HepG2 (cell line): ENCODE measurements around the gene FIBCD1. TPM values are rescaled to one million over a fixed set of nuclear protein-coding genes. Genes with fewer than 3 reads are reported as not detected.

Source experiments
- ATAC-seq: fragments of 200-7000 bp; cut with Tn5 transposase; 3 replicates; pipeline ENCODE4 v1.9.1; 2020; ENCODE audit warnings: mild to moderate bottlenecking, moderate library complexity
- BruUV-seq: library from RNA; stranded (reverse); fragments of 400-500 nt; replicated peaks from 2 replicates; lab custom pipeline; 2021; lab: Mats Ljungman, UMichigan
- CTCF ChIA-PET: fragments of 300-600 bp; formaldehyde crosslinking; extraction: SDS; loops from one replicate; lab custom pipeline; 2021; ENCODE audit warnings: low total read pairs, inconsistent platforms, low intra/inter-chr PET ratio; lab: Yijun Ruan, JAX
- POLR2A ChIA-PET: fragments of 350-600 bp; sonication (Branson Sonifier 250); formaldehyde crosslinking; loops from one replicate; lab custom pipeline; 2020; ENCODE audit warnings: antibody characterized with exemption, inconsistent platforms; lab: Yijun Ruan, JAX
- DNase-seq: peaks from one replicate; pipeline ENCODE4 v3.0.0-alpha.2; 2015; ENCODE audit warnings: low spot score
- FAIRE-seq: peaks from 3 replicates; lab custom pipeline; 2011; peaks lifted over from hg19 to GRCh38; lab: Jason Lieb, UNC
- H2AFZ ChIP-seq: one replicate; pipeline ENCODE4 v1.6.1; 2011; ENCODE audit warnings: low read length, inconsistent platforms
- H3K27ac ChIP-seq: fragments of 300-600 bp; 3 replicates; pipeline ENCODE4 v1.8.0; 2011; ENCODE audit warnings: mixed run types, mild to moderate bottlenecking, mixed read lengths, low read length, inconsistent platforms; ENCODE audit not compliant: insufficient read depth; ENCODE audit errors: extremely low read length
- H3K27me3 ChIP-seq, 2 experiments: fragments of 200-600 bp in 1 of 2; 2 replicates in 1 of 2; 3 replicates in 1 of 2; pipeline versions ENCODE4 v1.6.0 to v1.8.0; 2011; ENCODE audit warnings: low read length in 2 of 2, mild to moderate bottlenecking in 2 of 2, moderate library complexity in 2 of 2, inconsistent platforms in 1 of 2; ENCODE audit not compliant: insufficient read depth in 2 of 2, control insufficient read depth in 1 of 2
- H3K36me3 ChIP-seq, 2 experiments: fragments of 200-600 bp in 1 of 2; replicated peaks in 1 of 2; 2 replicates in 1 of 2; 3 replicates in 1 of 2; pipeline versions ENCODE4 v1.5.1 to v1.8.0; 2011; ENCODE audit warnings: low read length in 2 of 2, inconsistent platforms in 1 of 2; ENCODE audit not compliant: insufficient read depth in 2 of 2, control insufficient read depth in 1 of 2
- H3K4me1 ChIP-seq: 2 replicates; pipeline ENCODE4 v1.5.1; 2012; ENCODE audit warnings: low read length, inconsistent platforms; ENCODE audit not compliant: insufficient read depth
- H3K4me2 ChIP-seq: 2 replicates; pipeline ENCODE4 v1.6.0; 2011; ENCODE audit warnings: low read depth, low read length, inconsistent platforms
- H3K4me3 ChIP-seq, 3 experiments: fragments of 200-600 bp in 1 of 3; sonication (generic), shearing (Covaris generic) in 1 of 3; replicated peaks in 1 of 3; 2 replicates each; pipeline ENCODE4 v1.5.1; 2011 to 2016; ENCODE audit warnings: low read length in 3 of 3, inconsistent platforms in 2 of 3, low read depth in 2 of 3, mild to moderate bottlenecking in 2 of 3, control low read depth in 1 of 3, mixed read lengths in 1 of 3; ENCODE audit not compliant: insufficient read depth in 1 of 3
- H3K79me2 ChIP-seq: one replicate; pipeline ENCODE4 v1.6.1; 2011; ENCODE audit warnings: low read length, inconsistent platforms; ENCODE audit not compliant: insufficient read depth
- H3K9ac ChIP-seq: 2 replicates; pipeline ENCODE4 v1.6.0; 2011; ENCODE audit warnings: mild to moderate bottlenecking, low read depth, low read length, inconsistent platforms; ENCODE audit not compliant: insufficient read depth
- H3K9me3 ChIP-seq: 2 replicates; pipeline ENCODE4 v1.5.1; 2012; ENCODE audit warnings: mild to moderate bottlenecking, low read length
- H4K20me1 ChIP-seq: 2 replicates; pipeline ENCODE4 v1.6.0; 2011; ENCODE audit warnings: inconsistent platforms, mild to moderate bottlenecking, low read length, moderate library complexity; ENCODE audit not compliant: insufficient read depth
- CHCHD3 ChIP-seq: sonication (generic); formaldehyde crosslinking; IDR thresholded peaks from 2 replicates; pipeline ENCODE4 v1.8.0; 2022; ENCODE audit warnings: mild to moderate bottlenecking, missing genetic modification reagents, moderate library complexity
- MBNL3 ChIP-seq: fragments of 250-450 bp; sonication (Bioruptor Pico); conservative IDR thresholded peaks from 2 replicates; pipeline ENCODE4 v1.8.0; 2022; ENCODE audit warnings: mild to moderate bottlenecking, inconsistent platforms
- MTF2 ChIP-seq: sonication (generic); formaldehyde crosslinking; IDR thresholded peaks from 2 replicates; pipeline ENCODE4 v1.5.0; 2020; ENCODE audit warnings: missing genetic modification reagents, borderline replicate concordance
- NCOR1 ChIP-seq: fragments of 200-600 bp; sonication (generic); IDR thresholded peaks from 2 replicates; pipeline ENCODE4 v1.7.0; 2017; ENCODE audit warnings: antibody characterized with exemption, low read length, borderline replicate concordance
- PHF21A ChIP-seq: sonication (generic); formaldehyde crosslinking; IDR thresholded peaks from 2 replicates; pipeline ENCODE4 v1.5.0; 2020; ENCODE audit warnings: mild to moderate bottlenecking, missing genetic modification reagents
- RCOR2 ChIP-seq: IDR thresholded peaks from 2 replicates; pipeline ENCODE4 v1.6.1; 2016; ENCODE audit warnings: missing biosample characterization, missing genetic modification reagents
- THAP11 ChIP-seq: IDR thresholded peaks from 2 replicates; pipeline ENCODE4 v1.6.1; 2016; ENCODE audit warnings: missing biosample characterization, missing genetic modification reagents
- ZNF235 ChIP-seq: sonication (generic); formaldehyde crosslinking; IDR thresholded peaks from 2 replicates; pipeline ENCODE4 v1.8.1; 2023; ENCODE audit warnings: mild to moderate bottlenecking, missing genetic modification reagents, borderline replicate concordance
- ZNF264 ChIP-seq: sonication (generic); formaldehyde crosslinking; IDR thresholded peaks from 2 replicates; pipeline ENCODE4 v1.4.0; 2020; ENCODE audit warnings: missing genetic modification reagents
- ZNF432 ChIP-seq: sonication (generic); formaldehyde crosslinking; IDR thresholded peaks from 2 replicates; pipeline ENCODE4 v1.5.0; 2020; ENCODE audit warnings: missing genetic modification reagents, mild to moderate bottlenecking, borderline replicate concordance
- ZNF619 ChIP-seq: sonication (generic); formaldehyde crosslinking; IDR thresholded peaks from 2 replicates; pipeline ENCODE4 v1.4.0; 2020; ENCODE audit warnings: mild to moderate bottlenecking, missing genetic modification reagents
- WGBS: methylation state at CpG from one replicate; pipeline ENCODE4 v1.1.6; 2017; ENCODE audit warnings: low lambda C conversion rate; 5-methylcytosine and 5-hydroxymethylcytosine counted together
- in situ Hi-C: cut with HindIII; loops from 2 replicates; pipeline ENCODE4 v1.10.0; 2017; ENCODE audit warnings: low pct_unique_long_range_greater_than_20kb; ENCODE audit not compliant: extremely low pct_ligation_motif_present
- intact Hi-C: fragments of 100-400 bp; cut with micrococcal nuclease; formaldehyde crosslinking; loops from one replicate; pipeline ENCODE4 v1.10.0; 2022; ENCODE audit not compliant: unreplicated experiment
- polyA plus RNA-seq, 8 experiments: library from polyadenylated mRNA; depleted of rRNA in 3 of 8; stranded (reverse) in 7 of 8; unstranded in 1 of 8; fragments of >200 nt; fragmentation: Illumina TruSeq in 4 of 8; extraction: Trizol in 4 of 8; gene quantifications; 2 replicates each; pipeline versions ENCODE4 v1.2.1 to v1.2.3, GENCODE V29; 2011 to 2016; ENCODE audit warnings: low read depth in 4 of 8, missing spikeins in 1 of 8, mixed read lengths in 1 of 8; ENCODE audit not compliant: insufficient read depth in 1 of 8
- total RNA-seq, 5 experiments: library from RNA; depleted of rRNA; stranded (reverse); fragments of >200 nt; fragmentation: Illumina TruSeq; extraction: Trizol; gene quantifications; 2 replicates each; pipeline ENCODE4 v1.2.3, GENCODE V29; 2016; ENCODE audit warnings: low read depth in 1 of 5
- TF ChIP-seq, protein P1 (sequence below): sonication (generic); formaldehyde crosslinking; IDR thresholded peaks from 2 replicates; pipeline ENCODE4 v1.4.0; 2020; ENCODE audit warnings: missing genetic modification reagents
- TF ChIP-seq, protein P2 (sequence below): sonication (generic); formaldehyde crosslinking; IDR thresholded peaks from 2 replicates; pipeline ENCODE4 v1.8.0; 2022; ENCODE audit warnings: missing genetic modification reagents, mild to moderate bottlenecking, inconsistent platforms, borderline replicate concordance

Gene FIBCD1
- total and polyA plus RNA-seq, 2 of the 13 experiments (the other 11 are each of a cell fraction or from before 2014, with no cell fraction given) = 0.55 to 0.89 TPM

DNA sequence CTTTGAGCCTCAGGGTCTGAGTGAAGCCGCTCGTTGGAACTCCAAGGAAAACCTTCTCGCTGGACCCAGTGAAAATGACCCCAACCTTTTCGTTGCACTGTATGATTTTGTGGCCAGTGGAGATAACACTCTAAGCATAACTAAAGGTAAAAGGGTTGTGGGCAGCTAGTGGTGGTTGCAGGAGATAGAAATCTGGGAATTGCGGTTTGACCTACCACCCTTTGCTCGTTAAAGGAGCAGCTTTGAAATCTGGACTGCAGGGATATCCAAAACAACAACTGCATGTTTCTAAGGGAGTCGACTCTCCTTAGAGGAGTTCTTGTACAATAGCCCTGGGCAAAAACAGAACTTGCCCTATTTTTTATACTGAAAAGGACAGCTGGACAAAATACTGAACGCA lies 85.0 kb downstream of the FIBCD1 start:
- in situ Hi-C loops = no loop called here
- H3K36me3 ChIP-seq = peaks cover 15 to 65% of the 10 kb centered on the region in 2 experiments
- peaks cover 4% of the 10 kb centered on the region; the same call in 1 of the 2 replicates for H4K20me1 ChIP-seq
- peaks cover 24% of the 10 kb centered on the region for H3K79me2 ChIP-seq
- no peak overlapping the region for H2AFZ ChIP-seq
- H3K27me3 ChIP-seq = no peaks in the 10 kb centered on the region
- TF ChIP-seq ZNF432 (no peak), ZNF619 (CRISPR knock-in tag) (no peak), MTF2 (CRISPR knock-in tag) (no peak)
- TF ChIP-seq, all 625 proteins: peak for 0
- Histone ChIP-seq H3K4me3 (no peak overlapping the region), H3K4me1 (no peaks in the 10 kb centered on the region), H3K4me2 (no peak overlapping the region), H3K9ac (no peak overlapping the region), H3K9me3 (no peaks in the 10 kb centered on the region), H3K27ac (no peak overlapping the region)
- BruUV-seq = no TSS peak
- 97% methylated on average over 8 of the region's 8 CpGs for WGBS
- ATAC-seq (no peak), FAIRE-seq (no peak), DNase-seq (no peak)
- intact Hi-C loops = no loop called here
- ChIA-PET CTCF (no interaction called here), POLR2A (no interaction called here)

DNA sequence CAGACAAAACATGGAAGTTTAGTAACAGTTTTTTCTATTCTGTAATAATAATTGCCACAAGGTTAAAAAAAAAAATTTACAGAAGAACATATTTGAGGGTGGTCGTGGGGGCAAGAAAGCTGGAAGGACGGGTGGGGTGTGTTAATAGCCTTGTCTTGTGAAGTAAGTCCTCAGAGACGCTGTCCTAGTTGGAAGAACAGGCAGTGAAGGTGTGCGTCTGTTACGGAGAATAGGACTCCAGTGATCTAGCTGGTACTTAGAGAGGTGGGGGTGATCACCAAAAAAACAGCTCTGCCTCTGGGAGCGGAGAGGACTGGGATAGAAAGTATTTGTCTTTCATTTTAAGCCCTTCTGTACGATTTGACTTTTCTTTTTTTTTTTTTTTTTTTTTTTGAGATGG lies 86.2 kb downstream of the FIBCD1 start:
- peaks cover 31% of the 10 kb centered on the region for H3K79me2 ChIP-seq
- no peak for ATAC-seq
- H3K4me1 ChIP-seq = peaks cover 2% of the 10 kb centered on the region
- no peaks in the 10 kb centered on the region for H4K20me1 ChIP-seq
- no peak for FAIRE-seq
- peaks cover 12 to 53% of the 10 kb centered on the region in 2 experiments for H3K36me3 ChIP-seq
- no peak for DNase-seq
- intact Hi-C loops = no loop called here
- no peak overlapping the region for H3K4me2 ChIP-seq
- no peaks in the 10 kb centered on the region for H3K27me3 ChIP-seq
- in situ Hi-C loops = no loop called here
- POLR2A ChIA-PET = interaction anchor here (0.7 kb wide), 1 partner anchor 16 kb away, joined by 3 read pairs; no protein-coding TSS in a partner anchor
- no peak overlapping the region for H2AFZ ChIP-seq
- WGBS = 98% methylated on average over 7 of the region's 7 CpGs
- no TSS peak for BruUV-seq
- no peak overlapping the region for H3K4me3 ChIP-seq
- H3K27ac ChIP-seq = no peak overlapping the region
- H3K9ac ChIP-seq = no peak overlapping the region
- CTCF ChIA-PET = interaction anchor here (1.9 kb wide), 1 partner anchor 11 kb away, joined by 4 read pairs; no protein-coding TSS in a partner anchor
- no peaks in the 10 kb centered on the region for H3K9me3 ChIP-seq
- TF ChIP-seq, protein P1, sequence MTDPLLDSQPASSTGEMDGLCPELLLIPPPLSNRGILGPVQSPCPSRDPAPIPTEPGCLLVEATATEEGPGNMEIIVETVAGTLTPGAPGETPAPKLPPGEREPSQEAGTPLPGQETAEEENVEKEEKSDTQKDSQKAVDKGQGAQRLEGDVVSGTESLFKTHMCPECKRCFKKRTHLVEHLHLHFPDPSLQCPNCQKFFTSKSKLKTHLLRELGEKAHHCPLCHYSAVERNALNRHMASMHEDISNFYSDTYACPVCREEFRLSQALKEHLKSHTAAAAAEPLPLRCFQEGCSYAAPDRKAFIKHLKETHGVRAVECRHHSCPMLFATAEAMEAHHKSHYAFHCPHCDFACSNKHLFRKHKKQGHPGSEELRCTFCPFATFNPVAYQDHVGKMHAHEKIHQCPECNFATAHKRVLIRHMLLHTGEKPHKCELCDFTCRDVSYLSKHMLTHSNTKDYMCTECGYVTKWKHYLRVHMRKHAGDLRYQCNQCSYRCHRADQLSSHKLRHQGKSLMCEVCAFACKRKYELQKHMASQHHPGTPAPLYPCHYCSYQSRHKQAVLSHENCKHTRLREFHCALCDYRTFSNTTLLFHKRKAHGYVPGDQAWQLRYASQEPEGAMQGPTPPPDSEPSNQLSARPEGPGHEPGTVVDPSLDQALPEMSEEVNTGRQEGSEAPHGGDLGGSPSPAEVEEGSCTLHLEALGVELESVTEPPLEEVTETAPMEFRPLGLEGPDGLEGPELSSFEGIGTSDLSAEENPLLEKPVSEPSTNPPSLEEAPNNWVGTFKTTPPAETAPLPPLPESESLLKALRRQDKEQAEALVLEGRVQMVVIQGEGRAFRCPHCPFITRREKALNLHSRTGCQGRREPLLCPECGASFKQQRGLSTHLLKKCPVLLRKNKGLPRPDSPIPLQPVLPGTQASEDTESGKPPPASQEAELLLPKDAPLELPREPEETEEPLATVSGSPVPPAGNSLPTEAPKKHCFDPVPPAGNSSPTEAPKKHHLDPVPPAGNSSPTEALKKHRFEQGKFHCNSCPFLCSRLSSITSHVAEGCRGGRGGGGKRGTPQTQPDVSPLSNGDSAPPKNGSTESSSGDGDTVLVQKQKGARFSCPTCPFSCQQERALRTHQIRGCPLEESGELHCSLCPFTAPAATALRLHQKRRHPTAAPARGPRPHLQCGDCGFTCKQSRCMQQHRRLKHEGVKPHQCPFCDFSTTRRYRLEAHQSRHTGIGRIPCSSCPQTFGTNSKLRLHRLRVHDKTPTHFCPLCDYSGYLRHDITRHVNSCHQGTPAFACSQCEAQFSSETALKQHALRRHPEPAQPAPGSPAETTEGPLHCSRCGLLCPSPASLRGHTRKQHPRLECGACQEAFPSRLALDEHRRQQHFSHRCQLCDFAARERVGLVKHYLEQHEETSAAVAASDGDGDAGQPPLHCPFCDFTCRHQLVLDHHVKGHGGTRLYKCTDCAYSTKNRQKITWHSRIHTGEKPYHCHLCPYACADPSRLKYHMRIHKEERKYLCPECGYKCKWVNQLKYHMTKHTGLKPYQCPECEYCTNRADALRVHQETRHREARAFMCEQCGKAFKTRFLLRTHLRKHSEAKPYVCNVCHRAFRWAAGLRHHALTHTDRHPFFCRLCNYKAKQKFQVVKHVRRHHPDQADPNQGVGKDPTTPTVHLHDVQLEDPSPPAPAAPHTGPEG (CRISPR knock-in tag) = no peak
- TF ChIP-seq, protein P2, sequence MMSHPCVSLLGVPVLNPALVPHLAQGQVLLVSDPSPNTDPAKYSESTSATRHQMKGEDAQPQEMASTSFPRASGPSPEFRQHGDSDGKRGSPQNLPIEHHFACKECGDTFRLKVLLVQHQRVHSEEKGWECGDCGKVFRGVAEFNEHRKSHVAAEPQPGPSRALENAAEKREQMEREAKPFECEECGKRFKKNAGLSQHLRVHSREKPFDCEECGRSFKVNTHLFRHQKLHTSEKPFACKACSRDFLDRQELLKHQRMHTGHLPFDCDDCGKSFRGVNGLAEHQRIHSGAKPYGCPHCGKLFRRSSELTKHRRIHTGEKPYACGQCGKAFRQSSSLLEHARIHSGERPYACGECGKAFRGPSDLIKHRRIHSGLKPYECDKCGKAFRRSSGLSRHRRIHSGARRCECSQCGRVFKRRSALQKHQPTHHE = no peak
- no peak for TF ChIP-seq MBNL3
- TF ChIP-seq PHF21A (CRISPR knock-in tag) = no peak
- TF ChIP-seq ZNF264 = no peak
- no peak for TF ChIP-seq CHCHD3 (CRISPR knock-in tag)
- TF ChIP-seq NCOR1 = no peak
- TF ChIP-seq ZNF235 (CRISPR knock-in tag) = no peak
- TF ChIP-seq RCOR2 = no peak
- TF ChIP-seq THAP11 (CRISPR knock-in tag) = no peak
